ENCODE measurements around the gene DNAL1. TPM values are rescaled to one million over a fixed set of nuclear protein-coding genes. Genes with fewer than 3 reads are reported as not detected.
A peak's percentile ranks its signal among the peaks of the same experiment; 100 is the strongest.

The DNAL1 gene
- total and polyA plus RNA-seq, 9 of the 15 experiments (the other 6 are each of a cell fraction or from before 2014, with no cell fraction given): 1.6 to 11.7 (median 4.8) TPM

- TF ChIP-seq MAZ (CRISPR knock-in tag; conservative IDR thresholded peaks at IDR 0.05 in 1 of 2, IDR thresholded peaks at IDR 0.05 in 1 of 2) (peak in 1 of 2 experiments; percentile 1; a peak in 1 of 4 replicates), GTF2F1 (IDR thresholded peaks at IDR 0.05; ENCODE audit: low read depth, low read length) (no peak), L3MBTL2 (IDR thresholded peaks at IDR 0.05) (peak; percentile 44; the same call in 1 of the 2 replicates), TBP (optimal IDR thresholded peaks at IDR 0.05; ENCODE audit: low read depth, low read length) (peak; percentile 22), CREB3L1 (IDR thresholded peaks at IDR 0.05; ENCODE audit: borderline replicate concordance, low read depth) (peak; percentile 43; the same call in 1 of the 2 replicates), PRDM10 (IDR thresholded peaks at IDR 0.05; ENCODE audit: partially characterized antibody) (peak; percentile 95), SUPT5H (IDR thresholded peaks at IDR 0.05) (0 out of 2 replicates have a peak, but pooled peaks have one; percentile 12), ZNF143 (CRISPR knock-in tag; IDR thresholded peaks at IDR 0.05) (no peak), FOXP1 (CRISPR knock-in tag; IDR thresholded peaks at IDR 0.05) (0 out of 2 replicates have a peak, but pooled peaks have one; percentile 45)
Observed at GRCh38 chr14:73741876-73742519, 97.2 kb downstream of the DNAL1 start (continued).

All from K562 (cell line).